GM15510 (cell line): Measurements from ENCODE around the gene PINLYP.

Source experiments
- POLR2A ChIP-seq: IDR thresholded peaks from 3 replicates; pipeline ENCODE4 v1.6.1; 2011; ENCODE audit warnings: borderline replicate concordance; ENCODE audit not compliant: insufficient read length; ENCODE audit errors: extremely low read depth

PINLYP gene

GRCh38 chr19:43607238-43608205 lies 31.9 kb downstream of the PINLYP start:
- no peak for TF ChIP-seq POLR2A

- TF ChIP-seq POLR2A: no peak
Measured at GRCh38 chr19:43609872-43610271, 34.3 kb downstream of the PINLYP start.

- TF ChIP-seq POLR2A: no peak
Measured at GRCh38 chr19:43610493-43610892, 34.9 kb downstream of the PINLYP start.

GRCh38 chr19:43611788-43612187 lies 36.2 kb downstream of the PINLYP start, which contains the start of gene SRRM5:
SRRM5 (plus strand) TSS chr19:43612088; CDS start chr19:43612122, 34 bp downstream.
- no peak for TF ChIP-seq POLR2A

GRCh38 chr19:43612374-43612773 lies 36.8 kb downstream of the PINLYP start:
- TF ChIP-seq POLR2A: no peak

- TF ChIP-seq POLR2A: no peak
Measured at GRCh38 chr19:43616306-43616705, 40.7 kb downstream of the PINLYP start.

GRCh38 chr19:43616954-43617353 lies 41.4 kb downstream of the PINLYP start:
- TF ChIP-seq POLR2A: no peak

- no peak for TF ChIP-seq POLR2A
Measured at GRCh38 chr19:43618921-43619261, 43.3 kb downstream of the PINLYP start.

- TF ChIP-seq POLR2A: peak; percentile 84
Measured at GRCh38 chr19:43619262-43620060, 43.9 kb downstream of the PINLYP start, which contains the start of gene ZNF428. ZNF428 (minus strand) TSS chr19:43619629; CDS start chr19:43614304, 5,325 bp downstream.

- TF ChIP-seq POLR2A: no peak
Measured at GRCh38 chr19:43620061-43621001, 44.7 kb downstream of the PINLYP start.

GRCh38 chr19:43622070-43622469 lies 46.5 kb downstream of the PINLYP start:
- TF ChIP-seq POLR2A: no peak

GRCh38 chr19:43622956-43623355 lies 47.4 kb downstream of the PINLYP start:
- no peak for TF ChIP-seq POLR2A

- TF ChIP-seq POLR2A: no peak
Measured at GRCh38 chr19:43623889-43624670, 48.5 kb downstream of the PINLYP start.

- TF ChIP-seq POLR2A: no peak
Measured at GRCh38 chr19:43624933-43625332, 49.3 kb downstream of the PINLYP start.

- TF ChIP-seq POLR2A: no peak
Measured at GRCh38 chr19:43625918-43626579, 50.4 kb downstream of the PINLYP start.
